ENCODE data around the gene PFDN1.

Gene PFDN1

GRCh38 chr5:140236891-140237598, 65.9 kb downstream of the PFDN1 start:
- TF ChIP-seq CTCF (conservative IDR thresholded peaks at IDR 0.05) = no peak
- H3K27ac ChIP-seq = no peak overlapping the region

GRCh38 chr5:140235791-140236551, 66.9 kb downstream of the PFDN1 start:
- H3K27ac ChIP-seq = no peak overlapping the region
- TF ChIP-seq CTCF (conservative IDR thresholded peaks at IDR 0.05) = no peak

- TF ChIP-seq CTCF (conservative IDR thresholded peaks at IDR 0.05) = no peak
- H3K27ac ChIP-seq = no peak overlapping the region
Observed at GRCh38 chr5:140234377-140234989, 68.4 kb downstream of the PFDN1 start.

- no peak overlapping the region for H3K27ac ChIP-seq
- no peak for TF ChIP-seq CTCF (conservative IDR thresholded peaks at IDR 0.05)
Observed at GRCh38 chr5:140232731-140233130, 70.2 kb downstream of the PFDN1 start.

DNA sequence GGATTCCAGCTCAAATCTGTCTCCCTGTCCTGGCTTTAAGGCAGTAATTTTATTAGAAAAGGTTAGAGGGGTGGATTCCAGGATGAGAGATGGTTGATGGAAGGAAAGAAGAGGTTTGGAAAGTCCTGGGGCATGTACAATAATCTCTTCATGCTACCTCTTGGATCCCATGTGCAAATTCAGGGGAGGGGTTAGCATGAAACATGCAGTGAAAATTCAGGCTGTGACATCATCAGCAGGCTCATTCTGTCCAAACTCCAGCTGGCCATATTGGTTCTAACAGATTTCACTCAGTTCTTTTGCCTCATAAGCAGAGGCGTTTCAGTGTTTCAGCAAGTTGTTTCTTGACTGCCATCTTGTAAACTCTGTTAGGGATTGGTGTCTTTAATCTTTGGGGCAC, 72.5 kb downstream of the PFDN1 start:
- H3K27ac ChIP-seq = no peak overlapping the region
- no peak for TF ChIP-seq CTCF (conservative IDR thresholded peaks at IDR 0.05)

DNA sequence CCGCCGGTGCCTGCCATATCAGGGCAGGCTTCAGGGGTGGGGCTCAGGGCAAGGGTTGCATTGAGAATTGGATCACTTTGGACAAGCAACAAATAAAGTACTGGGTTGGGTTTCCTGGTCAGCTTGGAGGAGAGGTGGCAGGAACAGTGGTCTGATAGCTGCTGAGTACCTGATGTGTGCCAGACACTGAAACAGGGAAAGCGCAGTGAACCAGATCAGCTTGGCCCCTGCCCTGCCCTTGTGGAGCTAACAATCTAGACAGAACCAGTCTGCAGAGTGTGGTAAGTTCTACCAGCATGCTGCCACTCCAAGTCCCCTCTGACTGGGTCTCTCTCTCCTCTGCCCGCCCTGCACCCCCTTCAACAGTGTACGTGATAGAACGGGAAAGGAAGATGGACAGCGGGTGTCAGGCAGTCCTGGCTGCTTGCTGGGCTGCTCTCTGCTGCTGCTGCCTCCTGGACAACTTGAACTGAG, 74.5 kb downstream of the PFDN1 start:
- TF ChIP-seq CTCF (conservative IDR thresholded peaks at IDR 0.05) = no peak

DNA sequence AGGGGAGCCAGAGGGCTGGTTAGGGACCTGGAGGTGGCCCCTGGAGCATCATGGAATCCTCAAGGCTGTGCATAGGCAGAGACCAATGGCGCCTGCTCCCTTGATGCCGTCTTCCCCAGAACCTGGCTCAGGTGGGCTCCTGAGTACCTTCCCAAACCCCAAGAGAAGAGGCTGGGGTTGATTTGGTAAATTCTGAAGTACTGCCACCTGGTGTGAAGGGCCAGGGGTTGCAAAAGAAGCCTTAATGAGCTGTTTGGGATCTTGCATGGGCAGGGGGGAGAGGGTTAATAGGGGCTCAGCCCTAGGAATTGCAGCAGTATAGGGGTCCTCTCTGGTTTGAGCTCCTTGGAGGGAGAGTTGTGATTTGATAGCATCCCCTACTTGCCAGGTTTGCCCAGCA, 75.9 kb downstream of the PFDN1 start:
- peak; percentile 18; the same call in 1 of the 2 replicates for TF ChIP-seq CTCF (conservative IDR thresholded peaks at IDR 0.05)
- H3K27ac ChIP-seq = no peak overlapping the region

More for the DNA sequence above, 74.5 kb downstream of the PFDN1 start:
- H3K27ac ChIP-seq = no peak overlapping the region

Measured in VCaP (cell line).